Psoas muscle (tissue), 8 donors: Measurements from ENCODE around the gene DISC1. TPM values are rescaled to one million over a fixed set of nuclear protein-coding genes. Genes with fewer than 3 reads are reported as not detected.
A peak's percentile ranks its signal among the peaks of the same experiment; 100 is the strongest.

Experiments
- ATAC-seq, 4 donors: fragments of 200-7000 bp; cut with Tn5 transposase; one replicate each; pipeline ENCODE4 v1.9.1; 2020; ENCODE audit warnings: moderate library complexity in 3 of 4, mild to moderate bottlenecking in 2 of 4
- DNase-seq, 2 donors: peaks; one replicate each; pipeline ENCODE4 v3.0.0-alpha.2; 2020
- H3K27ac ChIP-seq: fragments of 200-600 bp; one replicate; pipeline ENCODE4 v1.8.0; 2022
- H3K27me3 ChIP-seq, 3 donors: fragments of 200-600 bp in 1 of 3; one replicate each; pipeline versions ENCODE4 v1.6.1 to v1.8.0; 2013 to 2022; ENCODE audit warnings: low read length in 2 of 3, mild to moderate bottlenecking in 2 of 3, moderate library complexity in 1 of 3; ENCODE audit not compliant: insufficient read depth in 3 of 3
- H3K36me3 ChIP-seq, 2 donors: fragments of 200-600 bp in 1 of 2; one replicate each; pipeline versions ENCODE4 v1.6.1 to v1.8.0; 2013 to 2022; ENCODE audit warnings: low read depth in 1 of 2, mild to moderate bottlenecking in 1 of 2, moderate library complexity in 1 of 2; ENCODE audit not compliant: insufficient read depth in 1 of 2
- H3K4me1 ChIP-seq: fragments of 200-600 bp; one replicate; pipeline ENCODE4 v1.8.0; 2022
- H3K4me3 ChIP-seq: fragments of 200-600 bp; one replicate; pipeline ENCODE4 v1.8.0; 2022; ENCODE audit warnings: mild to moderate bottlenecking
- H3K9me3 ChIP-seq: fragments of 200-600 bp; one replicate; pipeline ENCODE4 v1.8.0; 2022
- WGBS, 3 donors: extraction: QIAGEN DNeasy Blood & Tissue Kit; methylation state at CpG; one replicate each; pipeline versions ENCODE4 v1.1.6 to v1.1.7; 2013; 5-methylcytosine and 5-hydroxymethylcytosine counted together
- intact Hi-C, 2 donors: fragments of 100-400 bp; cut with DNase I; formaldehyde crosslinking; loops; one replicate each; pipeline versions ENCODE4 v1.11.0 to v1.14.2; 2022
- polyA plus RNA-seq, 3 donors: library from polyadenylated mRNA; stranded (reverse); fragments of 200-250 nt; gene quantifications; one replicate each; pipeline ENCODE4 v1.2.3, GENCODE V29; 2013
- total RNA-seq, 4 donors: library from RNA; stranded (reverse); fragmentation: NEBNext Ultra II Directional in 2 of 4; extraction: Animal tissue kit (Norgen Biotek cat#: 25700) in 2 of 4; gene quantifications; one replicate each; pipeline versions ENCODE4 v1.2.1 to v1.2.4, GENCODE V29; 2021 to 2023
- TF ChIP-seq, protein P1 (sequence below): fragments of 200-600 bp; IDR thresholded peaks from one replicate; pipeline ENCODE4 v1.8.0; 2022; ENCODE audit warnings: antibody characterized with exemption
- donor health status: healthy with polysubstance abuse.
- donor health status: DM: no; HTN: no; CAD: no; lungs with moderate emphysema.
- donor health status: Bipolar disorder and iron deficiency.
- donor health status: healthy.
- donor health status: DM: yes; HTN: yes; CAD: no.
- donor health status: DM: no; HTN: no; CAD: no.
- donor health status: DM: no; HTN: no; CAD: no.
- donor health status: DM: yes; HTN: yes; CAD: no.

DISC1 gene
- total and polyA plus RNA-seq, 7 donors = 0.35 to 2.8 (median 1.6) TPM

DNA sequence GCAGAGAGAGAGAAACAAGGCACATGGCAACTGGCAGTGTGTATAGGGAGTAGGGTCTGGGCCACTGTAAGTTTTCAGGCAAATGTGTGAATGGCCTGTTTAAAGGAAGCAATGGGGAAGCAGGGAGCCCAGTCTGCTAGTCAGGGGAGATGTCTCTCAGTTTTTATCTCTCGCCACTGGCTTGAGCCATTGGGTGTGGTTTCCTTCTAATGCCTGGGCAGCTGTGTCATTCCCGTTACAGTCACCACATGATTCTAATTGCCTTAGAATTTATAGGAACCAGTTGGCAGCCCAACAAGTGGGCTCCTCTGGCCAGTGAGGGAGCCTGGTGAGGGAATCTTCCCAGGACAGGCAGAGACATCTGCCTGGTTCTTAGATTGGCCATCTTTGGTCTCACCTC lies 182.4 kb downstream of the DISC1 start:
- Histone ChIP-seq H3K4me1 (no peaks in the 10 kb centered on the region), H3K27ac (no peak overlapping the region), H3K4me3 (no peak overlapping the region), H3K27me3 (no peaks in the 10 kb centered on the region), H3K9me3 (no peaks in the 10 kb centered on the region), H3K36me3 (no peaks in the 10 kb centered on the region)
- peak in 1 of 4 donors; percentile 26 for ATAC-seq
- intact Hi-C loops = no loop called here
- no peak for DNase-seq
- TF ChIP-seq, protein P1, sequence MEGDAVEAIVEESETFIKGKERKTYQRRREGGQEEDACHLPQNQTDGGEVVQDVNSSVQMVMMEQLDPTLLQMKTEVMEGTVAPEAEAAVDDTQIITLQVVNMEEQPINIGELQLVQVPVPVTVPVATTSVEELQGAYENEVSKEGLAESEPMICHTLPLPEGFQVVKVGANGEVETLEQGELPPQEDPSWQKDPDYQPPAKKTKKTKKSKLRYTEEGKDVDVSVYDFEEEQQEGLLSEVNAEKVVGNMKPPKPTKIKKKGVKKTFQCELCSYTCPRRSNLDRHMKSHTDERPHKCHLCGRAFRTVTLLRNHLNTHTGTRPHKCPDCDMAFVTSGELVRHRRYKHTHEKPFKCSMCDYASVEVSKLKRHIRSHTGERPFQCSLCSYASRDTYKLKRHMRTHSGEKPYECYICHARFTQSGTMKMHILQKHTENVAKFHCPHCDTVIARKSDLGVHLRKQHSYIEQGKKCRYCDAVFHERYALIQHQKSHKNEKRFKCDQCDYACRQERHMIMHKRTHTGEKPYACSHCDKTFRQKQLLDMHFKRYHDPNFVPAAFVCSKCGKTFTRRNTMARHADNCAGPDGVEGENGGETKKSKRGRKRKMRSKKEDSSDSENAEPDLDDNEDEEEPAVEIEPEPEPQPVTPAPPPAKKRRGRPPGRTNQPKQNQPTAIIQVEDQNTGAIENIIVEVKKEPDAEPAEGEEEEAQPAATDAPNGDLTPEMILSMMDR = no peak
- 55 to 62% (median 62%) methylated on average over 2 of the region's 2 CpGs for WGBS, 3 donors

DNA sequence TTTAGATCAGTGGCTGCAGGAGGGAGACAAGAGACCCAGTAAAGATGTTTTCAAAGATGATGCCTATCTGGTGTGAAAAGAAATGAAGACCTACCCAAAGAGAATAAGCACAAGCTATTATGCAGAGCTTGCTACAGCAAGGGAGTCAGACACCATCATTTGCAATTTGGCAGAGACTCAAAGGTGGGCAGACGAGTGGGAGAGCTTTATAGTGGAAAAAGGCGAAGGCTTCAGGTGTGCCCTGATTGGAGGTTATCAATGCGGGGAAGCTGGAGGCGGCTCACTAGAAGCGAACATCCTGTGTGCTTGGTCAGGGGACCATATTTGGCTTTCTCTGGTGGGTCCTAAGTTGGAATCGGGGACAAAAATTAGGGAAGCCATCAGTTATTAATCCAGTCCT lies 183.8 kb downstream of the DISC1 start:
- WGBS, 3 donors = 96% methylated on average over 6 of the region's 6 CpGs
- Histone ChIP-seq H3K36me3 (no peaks in the 10 kb centered on the region), H3K4me1 (no peaks in the 10 kb centered on the region), H3K9me3 (no peaks in the 10 kb centered on the region), H3K4me3 (no peak overlapping the region), H3K27ac (no peak overlapping the region), H3K27me3 (no peaks in the 10 kb centered on the region)
- ATAC-seq (no peak), DNase-seq (no peak)
- TF ChIP-seq, protein P1 = no peak
- intact Hi-C loops = no loop called here

DNA sequence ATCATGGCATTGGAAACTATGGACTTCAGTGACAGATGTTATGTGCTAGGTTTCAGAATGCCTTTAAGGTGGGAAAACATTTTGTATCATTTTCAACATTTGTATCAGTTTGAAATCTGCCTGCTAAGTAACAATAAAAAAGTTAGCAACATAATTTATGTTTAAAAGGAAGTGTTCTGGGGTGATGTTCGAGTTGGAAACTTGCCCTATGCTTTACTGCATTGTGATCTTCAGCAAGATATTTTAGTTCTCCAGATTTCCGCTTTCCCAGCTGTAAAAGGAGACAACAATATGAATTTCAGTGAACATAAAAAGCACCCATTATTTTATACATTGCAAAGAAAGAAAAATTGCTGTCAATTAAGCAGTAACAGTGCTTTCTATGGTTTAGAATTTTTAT lies 187.4 kb downstream of the DISC1 start:
- TF ChIP-seq, protein P1 = no peak
- no peaks in the 10 kb centered on the region for H3K27me3 ChIP-seq
- no peak overlapping the region for H3K27ac ChIP-seq
- ATAC-seq (no peak), DNase-seq (no peak)
- no peaks in the 10 kb centered on the region for H3K36me3 ChIP-seq
- intact Hi-C loops = no loop called here
- no peak overlapping the region for H3K4me3 ChIP-seq
- H3K4me1 ChIP-seq = no peaks in the 10 kb centered on the region
- H3K9me3 ChIP-seq = no peaks in the 10 kb centered on the region
- WGBS, 3 donors = 59 to 66% (median 61%) methylated on average over 2 of the region's 2 CpGs

DNA sequence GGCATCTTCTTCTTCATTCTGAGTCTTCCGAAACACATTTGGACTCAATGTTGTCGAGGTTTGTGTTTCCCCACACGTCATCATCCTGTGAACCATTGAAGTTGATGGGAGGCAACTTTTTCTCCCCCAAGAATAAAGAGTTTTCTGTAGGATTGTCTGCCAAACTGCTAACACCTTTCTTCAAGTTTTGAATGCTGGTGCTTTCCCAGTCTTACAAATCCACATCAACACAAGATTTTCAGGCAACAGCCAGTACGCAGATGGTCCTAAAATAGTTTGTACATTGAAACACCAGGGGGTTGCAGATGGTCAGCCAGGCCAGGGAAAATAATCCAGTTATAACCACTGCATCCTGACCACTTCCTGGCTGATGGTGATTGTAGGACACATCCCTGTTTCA lies 187.9 kb downstream of the DISC1 start:
- no peak for DNase-seq
- TF ChIP-seq, protein P1 = no peak
- ATAC-seq = no peak
- no peaks in the 10 kb centered on the region for H3K4me1 ChIP-seq
- no peaks in the 10 kb centered on the region for H3K36me3 ChIP-seq
- 66 to 69% (median 67%) methylated on average over 4 of the region's 4 CpGs for WGBS, 3 donors
- intact Hi-C loops = no loop called here
- H3K4me3 ChIP-seq = no peak overlapping the region
- no peaks in the 10 kb centered on the region for H3K9me3 ChIP-seq
- H3K27me3 ChIP-seq = no peaks in the 10 kb centered on the region
- no peak overlapping the region for H3K27ac ChIP-seq

DNA sequence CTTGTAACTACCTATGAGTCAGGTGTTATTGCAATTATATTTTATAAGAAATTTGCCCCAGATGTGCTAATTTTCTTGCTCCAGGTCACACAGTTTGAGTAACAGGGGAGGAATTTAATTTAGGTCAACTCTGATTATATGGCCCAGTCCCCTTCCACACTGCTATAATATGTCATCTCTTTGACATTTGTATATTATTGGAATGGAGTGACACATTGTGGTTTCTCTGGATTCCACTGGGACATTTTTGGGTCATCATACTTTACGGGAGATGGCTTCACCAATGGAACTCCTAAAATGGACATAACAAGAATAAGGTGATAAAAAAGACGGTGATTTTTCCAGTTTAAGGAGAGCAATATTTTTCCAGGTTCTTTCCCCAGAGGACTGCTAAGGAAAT lies 191.2 kb downstream of the DISC1 start:
- no peak overlapping the region for H3K27ac ChIP-seq
- no peaks in the 10 kb centered on the region for H3K27me3 ChIP-seq
- no peak overlapping the region for H3K4me3 ChIP-seq
- TF ChIP-seq, protein P1 = no peak
- no peaks in the 10 kb centered on the region for H3K9me3 ChIP-seq
- intact Hi-C loops = no loop called here
- H3K4me1 ChIP-seq = no peaks in the 10 kb centered on the region
- 74 to 93% (median 85%) methylated on average over 2 of the region's 2 CpGs for WGBS, 3 donors
- no peaks in the 10 kb centered on the region for H3K36me3 ChIP-seq
- DNase-seq (no peak), ATAC-seq (peak in 2 of 4 donors; percentile 74 to 77)
